GM12878 (cell line): ENCODE measurements around the gene PASK. TPM values are rescaled to one million over a fixed set of nuclear protein-coding genes. Genes with fewer than 3 reads are reported as not detected.

Experiments used
- ATAC-seq: fragments of 200-7000 bp; cut with Tn5 transposase; 3 replicates; pipeline ENCODE4 v1.9.1; 2020; ENCODE audit warnings: mild to moderate bottlenecking, moderate library complexity
- BruUV-seq: library from RNA; stranded (reverse); fragments of 400-500 nt; replicated peaks from 2 replicates; lab custom pipeline; 2021; lab: Mats Ljungman, UMichigan
- CTCF ChIA-PET: fragments of 300-600 bp; sonication (Branson Sonifier 250); formaldehyde crosslinking; extraction: SDS; loops from one replicate; lab custom pipeline; 2021; ENCODE audit warnings: inconsistent platforms; lab: Yijun Ruan, JAX
- POLR2A ChIA-PET: fragments of 350-600 bp; formaldehyde crosslinking; extraction: SDS; loops from one replicate; lab custom pipeline; 2021; ENCODE audit warnings: inconsistent platforms; lab: Charles Lee
- RAD21 ChIA-PET: fragments of 300-600 bp; sonication (Branson Sonifier 250); formaldehyde crosslinking; loops from one replicate; lab custom pipeline; 2023; ENCODE audit warnings: antibody characterized with exemption; ENCODE audit not compliant: unreplicated experiment; lab: Charles Lee
- SMC1A ChIA-PET: fragments of 300-600 bp; sonication (Branson Sonifier 250); formaldehyde crosslinking; loops from one replicate; lab custom pipeline; 2023; ENCODE audit not compliant: unreplicated experiment, uncharacterized antibody; lab: Charles Lee
- DNase-seq: peaks from one replicate; pipeline ENCODE4 v3.0.0-alpha.2; 2011; ENCODE audit warnings: low read depth, low spot score
- FAIRE-seq: peaks from 3 replicates; lab custom pipeline; 2011; peaks lifted over from hg19 to GRCh38; lab: Jason Lieb, UNC
- H2AFZ ChIP-seq: 2 replicates; pipeline ENCODE4 v1.6.0; 2011; ENCODE audit warnings: low read depth, low read length, control low read depth; ENCODE audit not compliant: control insufficient read depth
- H3K27ac ChIP-seq: 2 replicates; pipeline ENCODE4 v1.5.1; 2011; ENCODE audit warnings: control low read depth; ENCODE audit not compliant: control insufficient read depth, insufficient read depth
- H3K27me3 ChIP-seq, 2 experiments: replicated peaks in 1 of 2; 2 replicates each; pipeline versions ENCODE4 v1.6.0 to v1.6.1; 2011; ENCODE audit warnings: low read length in 1 of 2; ENCODE audit not compliant: control insufficient read depth in 2 of 2, insufficient read depth in 2 of 2
- H3K36me3 ChIP-seq, 2 experiments: 2 replicates each; pipeline ENCODE4 v1.5.1; 2011; ENCODE audit warnings: low read length in 1 of 2; ENCODE audit not compliant: control insufficient read depth in 2 of 2, insufficient read depth in 2 of 2
- H3K4me1 ChIP-seq: 2 replicates; pipeline ENCODE4 v1.6.1; 2011; ENCODE audit warnings: mild to moderate bottlenecking, low read length, moderate library complexity, mixed read lengths; ENCODE audit not compliant: control insufficient read depth, insufficient read depth
- H3K4me2 ChIP-seq: 2 replicates; pipeline ENCODE4 v1.6.0; 2011; ENCODE audit warnings: control low read depth; ENCODE audit not compliant: control insufficient read depth, insufficient read depth
- H3K4me3 ChIP-seq: fragments of 200-600 bp; sonication (generic); 2 replicates; pipeline ENCODE4 v1.5.1; 2016
- H3K79me2 ChIP-seq: 2 replicates; pipeline ENCODE4 v1.6.0; 2011; ENCODE audit warnings: low read length; ENCODE audit not compliant: control insufficient read depth, insufficient read depth
- H3K9ac ChIP-seq: 2 replicates; pipeline ENCODE4 v1.8.0; 2011; ENCODE audit warnings: low read length, control low read depth, mixed read lengths; ENCODE audit not compliant: control insufficient read depth, insufficient read depth
- H3K9me3 ChIP-seq: replicated peaks from 3 replicates; pipeline ENCODE4 v1.5.1; 2011; ENCODE audit warnings: mild to moderate bottlenecking, low read length; ENCODE audit not compliant: control insufficient read depth, insufficient read depth
- H4K20me1 ChIP-seq: 2 replicates; pipeline ENCODE4 v1.6.0; 2011; ENCODE audit not compliant: control insufficient read depth, insufficient read depth
- FOXK2 ChIP-seq: fragments of 450-650 bp; IDR thresholded peaks from 2 replicates; pipeline ENCODE4 v1.6.1; 2017; ENCODE audit warnings: mild to moderate bottlenecking, moderate library complexity
- IKZF1 ChIP-seq: fragments of 450-650 bp; conservative IDR thresholded peaks from 2 replicates; pipeline ENCODE4 v1.6.1; 2017; ENCODE audit warnings: antibody characterized with exemption, mild to moderate bottlenecking
- MEF2A ChIP-seq: IDR thresholded peaks from 2 replicates; pipeline ENCODE4 v1.6.1; 2011; ENCODE audit warnings: low read depth, mild to moderate bottlenecking, low read length, moderate library complexity; ENCODE audit not compliant: insufficient read depth
- NFYB ChIP-seq: IDR thresholded peaks from 2 replicates; pipeline ENCODE4 v1.6.1; 2011; ENCODE audit warnings: low read depth, mild to moderate bottlenecking, low read length, improper control_type of control experiment, moderate library complexity; ENCODE audit not compliant: insufficient read depth
- NR2C1 ChIP-seq: fragments of 450-650 bp; IDR thresholded peaks from 2 replicates; pipeline ENCODE4 v1.6.1; 2017; ENCODE audit warnings: antibody characterized with exemption, mild to moderate bottlenecking, moderate library complexity
- POLR2A ChIP-seq: IDR thresholded peaks from 2 replicates; pipeline ENCODE4 v1.6.1; 2011; ENCODE audit warnings: low read depth, mild to moderate bottlenecking, low read length
- SIX5 ChIP-seq: IDR thresholded peaks from 2 replicates; pipeline ENCODE4 v1.6.1; 2011; ENCODE audit warnings: mild to moderate bottlenecking, low read depth, low read length, moderate library complexity; ENCODE audit not compliant: severe bottlenecking
- SPI1 ChIP-seq: IDR thresholded peaks from 2 replicates; pipeline ENCODE4 v1.6.1; 2011; ENCODE audit warnings: low read depth, mild to moderate bottlenecking, low read length, moderate library complexity, borderline replicate concordance; ENCODE audit not compliant: insufficient read depth
- WGBS: methylation state at CpG from one replicate; pipeline ENCODE4 v1.1.6; 2016; ENCODE audit warnings: low lambda C conversion rate; ENCODE audit not compliant: insufficient replicate concordance, insufficient coverage; ENCODE audit errors: missing lambda C conversion rate; 5-methylcytosine and 5-hydroxymethylcytosine counted together
- in situ Hi-C: fragments of 300-500 bp; cut with MboI; formaldehyde crosslinking; loops from 9 replicates; pipeline ENCODE4 v1.14.3; 2018; ENCODE audit warnings: mixed read lengths
- intact Hi-C: fragments of 100-400 bp; cut with micrococcal nuclease; formaldehyde crosslinking; loops from one replicate; pipeline ENCODE4 v1.14.2; 2022; ENCODE audit not compliant: unreplicated experiment
- polyA plus RNA-seq, 11 experiments: library from polyadenylated mRNA; depleted of rRNA in 4 of 11; unstranded in 6 of 11; stranded (reverse) in 5 of 11; fragments of >200 nt; fragmentation: Nextera tagmentation in 4 of 11; fragmentation: Illumina TruSeq in 1 of 11; extraction: Ambion mirVana in 4 of 11; extraction: Trizol in 1 of 11; gene quantifications; 1 replicate in 1 of 11; 2 replicates in 10 of 11; pipeline versions ENCODE4 v1.2.1 to v1.2.3, GENCODE V29; 2011 to 2016; ENCODE audit warnings: inconsistent platforms in 2 of 11, missing spikeins in 2 of 11, low read depth in 1 of 11
- total RNA-seq, 4 experiments: library from RNA; depleted of rRNA in 3 of 4; stranded (reverse); fragments of >200 nt in 3 of 4; fragmentation: Illumina TruSeq in 1 of 4; extraction: Trizol in 1 of 4; gene quantifications; 2 replicates each; pipeline versions ENCODE4 v1.2.1 to v1.2.3, GENCODE V29; 2013 to 2021
- TF ChIP-seq, protein P1 (sequence below): fragments of 450-650 bp; IDR thresholded peaks from 2 replicates; pipeline ENCODE4 v1.6.1; 2017; ENCODE audit warnings: mild to moderate bottlenecking, moderate library complexity

The PASK gene
- total and polyA plus RNA-seq, 10 of the 15 experiments (the other 5 are each of a cell fraction or from before 2014, with no cell fraction given), result 9.6 to 62.2 (median 28.5) TPM

DNA sequence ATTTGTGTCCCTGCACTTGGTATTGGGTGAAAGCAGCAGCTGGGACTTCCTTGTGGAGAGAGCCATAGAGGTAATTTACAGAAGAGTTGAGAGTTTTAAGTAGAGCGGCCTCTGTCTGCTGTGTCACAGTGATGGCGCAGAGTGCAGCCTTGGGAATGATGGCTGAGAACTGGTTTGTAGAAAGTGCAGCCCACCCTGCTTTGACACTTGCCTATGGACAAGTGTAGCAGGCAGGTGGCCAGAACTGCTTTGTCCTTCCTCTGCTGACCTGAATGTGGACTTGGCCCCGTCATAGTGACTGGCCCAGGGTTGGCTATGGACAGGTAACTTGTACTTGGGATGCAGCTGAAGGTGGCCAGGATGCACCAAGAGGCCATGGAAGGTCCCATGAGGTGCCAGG, 32.9 kb upstream of the PASK start:
- Histone ChIP-seq H2AFZ (no peak overlapping the region), H3K4me3 (no peak overlapping the region), H3K36me3 (peaks cover 0 to 1% of the 10 kb centered on the region in 2 experiments; a peak in 1 of 4 replicates), H3K4me1 (no peaks in the 10 kb centered on the region), H3K27ac (no peak overlapping the region), H3K79me2 (no peaks in the 10 kb centered on the region), H3K9ac (no peak overlapping the region), H3K27me3 (no peaks in the 10 kb centered on the region), H3K9me3 (no peaks in the 10 kb centered on the region), H3K4me2 (no peak overlapping the region), H4K20me1 (no peaks in the 10 kb centered on the region)
- intact Hi-C loops, result no loop called here
- ChIA-PET CTCF (no interaction called here), SMC1A (no interaction called here), POLR2A (interaction anchor here (0.7 kb wide), 1 partner anchor 1666 kb away, joined by 3 read pairs; no protein-coding TSS in a partner anchor), RAD21 (no interaction called here)
- no TSS peak for BruUV-seq
- FAIRE-seq, result no peak
- in situ Hi-C loops, result no loop called here
- no peak for DNase-seq
- no peak for ATAC-seq
- TF ChIP-seq SPI1, result no peak
- no peak for TF ChIP-seq FOXK2
- TF ChIP-seq NFYB, result no peak
- no peak for TF ChIP-seq SIX5
- 96% methylated on average over 3 of the region's 3 CpGs for WGBS

DNA sequence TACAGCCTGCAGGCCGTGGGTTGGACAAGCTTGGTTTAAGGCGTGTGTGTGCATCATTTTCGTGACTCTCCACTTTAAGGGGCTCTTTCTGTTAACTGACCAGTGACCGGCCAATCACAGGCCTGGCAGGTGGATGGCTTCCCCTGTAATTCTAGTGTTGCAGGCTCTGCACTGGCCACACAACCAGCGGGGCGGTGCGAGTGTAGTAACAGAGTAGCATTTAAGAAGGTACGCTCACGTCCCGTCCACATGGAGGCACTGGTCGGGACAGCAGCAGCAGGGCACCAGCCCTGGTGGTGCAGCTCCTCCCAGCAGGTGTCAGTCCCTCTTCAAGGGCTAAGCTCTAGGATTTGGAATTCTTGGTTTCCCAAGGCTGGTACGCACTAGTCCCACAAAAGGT, 31.2 kb upstream of the PASK start:
- H3K36me3 ChIP-seq, result peaks cover 1 to 2% of the 10 kb centered on the region in 2 experiments; a peak in 2 of 4 replicates
- ChIA-PET SMC1A (no interaction called here), RAD21 (no interaction called here)
- no peaks in the 10 kb centered on the region for H3K9me3 ChIP-seq
- TF ChIP-seq MEF2A, result no peak
- TF ChIP-seq, protein P1, sequence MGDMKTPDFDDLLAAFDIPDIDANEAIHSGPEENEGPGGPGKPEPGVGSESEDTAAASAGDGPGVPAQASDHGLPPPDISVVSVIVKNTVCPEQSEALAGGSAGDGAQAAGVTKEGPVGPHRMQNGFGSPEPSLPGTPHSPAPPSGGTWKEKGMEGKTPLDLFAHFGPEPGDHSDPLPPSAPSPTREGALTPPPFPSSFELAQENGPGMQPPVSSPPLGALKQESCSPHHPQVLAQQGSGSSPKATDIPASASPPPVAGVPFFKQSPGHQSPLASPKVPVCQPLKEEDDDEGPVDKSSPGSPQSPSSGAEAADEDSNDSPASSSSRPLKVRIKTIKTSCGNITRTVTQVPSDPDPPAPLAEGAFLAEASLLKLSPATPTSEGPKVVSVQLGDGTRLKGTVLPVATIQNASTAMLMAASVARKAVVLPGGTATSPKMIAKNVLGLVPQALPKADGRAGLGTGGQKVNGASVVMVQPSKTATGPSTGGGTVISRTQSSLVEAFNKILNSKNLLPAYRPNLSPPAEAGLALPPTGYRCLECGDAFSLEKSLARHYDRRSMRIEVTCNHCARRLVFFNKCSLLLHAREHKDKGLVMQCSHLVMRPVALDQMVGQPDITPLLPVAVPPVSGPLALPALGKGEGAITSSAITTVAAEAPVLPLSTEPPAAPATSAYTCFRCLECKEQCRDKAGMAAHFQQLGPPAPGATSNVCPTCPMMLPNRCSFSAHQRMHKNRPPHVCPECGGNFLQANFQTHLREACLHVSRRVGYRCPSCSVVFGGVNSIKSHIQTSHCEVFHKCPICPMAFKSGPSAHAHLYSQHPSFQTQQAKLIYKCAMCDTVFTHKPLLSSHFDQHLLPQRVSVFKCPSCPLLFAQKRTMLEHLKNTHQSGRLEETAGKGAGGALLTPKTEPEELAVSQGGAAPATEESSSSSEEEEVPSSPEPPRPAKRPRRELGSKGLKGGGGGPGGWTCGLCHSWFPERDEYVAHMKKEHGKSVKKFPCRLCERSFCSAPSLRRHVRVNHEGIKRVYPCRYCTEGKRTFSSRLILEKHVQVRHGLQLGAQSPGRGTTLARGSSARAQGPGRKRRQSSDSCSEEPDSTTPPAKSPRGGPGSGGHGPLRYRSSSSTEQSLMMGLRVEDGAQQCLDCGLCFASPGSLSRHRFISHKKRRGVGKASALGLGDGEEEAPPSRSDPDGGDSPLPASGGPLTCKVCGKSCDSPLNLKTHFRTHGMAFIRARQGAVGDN, result no peak
- TF ChIP-seq IKZF1, result no peak
- TF ChIP-seq NR2C1, result no peak
- no peak for TF ChIP-seq POLR2A
- TF ChIP-seq, all 136 proteins: peak for 0
- Histone ChIP-seq H3K4me3 (no peak overlapping the region), H3K4me1 (no peaks in the 10 kb centered on the region), H3K27ac (no peak overlapping the region), H3K79me2 (no peaks in the 10 kb centered on the region), H2AFZ (no peak overlapping the region), H3K9ac (no peak overlapping the region), H3K4me2 (no peak overlapping the region), H4K20me1 (no peaks in the 10 kb centered on the region), H3K27me3 (no peaks in the 10 kb centered on the region)
- intact Hi-C loops (no loop called here), in situ Hi-C loops (no loop called here)
- ChIA-PET CTCF (interaction anchor here (1.3 kb wide), 1 partner anchor 102 kb away, joined by 4 read pairs; no protein-coding TSS in a partner anchor), POLR2A (interaction anchor here (0.6 to 0.7 kb wide), 2 partner anchors 137 to 358 kb away, joined by 4 to 5 read pairs; no protein-coding TSS in a partner anchor)
- DNase-seq (no peak), FAIRE-seq (no peak), ATAC-seq (no peak)
- 97% methylated on average over 12 of the region's 12 CpGs for WGBS
- no TSS peak for BruUV-seq
